GM19043 (cell line): ENCODE data around the gene TMEM39A.

Source experiments
- ATAC-seq: cut with Tn5 transposase; IDR thresholded peaks from one replicate; pipeline ENCODE4 v1.9.1; 2021; ENCODE audit warnings: low read depth; ENCODE audit not compliant: unreplicated experiment

Gene TMEM39A

DNA sequence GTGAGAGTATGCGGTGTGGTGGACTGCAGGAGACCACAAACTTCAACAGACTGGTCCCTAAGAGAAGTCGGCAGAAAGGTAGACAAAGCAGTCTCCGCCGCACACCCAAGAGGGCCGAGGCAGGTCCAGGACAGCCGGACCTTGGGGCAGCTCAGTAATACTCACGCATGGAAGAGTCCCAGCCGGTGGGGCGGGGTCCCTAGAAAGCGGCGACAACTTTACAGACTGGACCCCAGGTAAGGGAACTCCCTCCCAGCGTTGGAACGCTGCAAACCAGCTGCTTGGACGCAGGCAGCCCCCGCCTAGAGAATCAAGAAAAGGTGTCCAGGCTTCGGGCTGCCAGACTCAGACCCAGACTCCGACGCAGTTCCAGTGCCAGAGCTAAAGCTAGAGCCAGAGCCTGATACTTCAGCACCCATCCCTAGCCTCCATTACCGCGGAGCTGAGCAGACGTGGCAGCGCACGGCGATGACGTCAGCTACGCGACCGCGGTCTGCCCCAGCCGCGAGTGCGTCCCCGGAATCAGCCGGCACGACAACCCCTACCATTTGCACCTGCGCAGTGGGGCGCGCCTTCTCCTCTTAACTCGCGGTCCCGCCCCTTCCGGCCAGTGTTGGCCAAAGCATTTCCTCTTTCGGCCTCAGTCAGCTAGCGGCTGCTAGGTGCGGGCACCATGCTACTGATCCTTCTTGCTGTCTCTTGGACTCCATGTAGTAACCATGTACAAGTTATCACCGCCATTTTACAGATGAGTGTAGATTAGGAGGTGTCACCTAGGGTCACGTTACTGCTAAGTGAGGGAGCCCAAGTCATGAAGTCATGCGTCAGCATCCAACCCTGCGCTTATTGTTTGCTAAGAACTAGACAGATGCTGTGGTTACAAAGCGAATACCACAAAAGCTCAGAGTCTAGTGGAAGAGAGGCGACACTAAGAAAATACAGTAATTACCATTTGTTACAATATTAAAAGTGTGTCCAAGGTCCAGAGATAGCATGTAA lies at the start of gene TMEM39A:
TMEM39A (minus strand) TSS at position 445 of the 999 bp plus-strand sequence. CDS start 1,541 bp downstream, outside the sequence.
- peak; percentile 91 for ATAC-seq

DNA sequence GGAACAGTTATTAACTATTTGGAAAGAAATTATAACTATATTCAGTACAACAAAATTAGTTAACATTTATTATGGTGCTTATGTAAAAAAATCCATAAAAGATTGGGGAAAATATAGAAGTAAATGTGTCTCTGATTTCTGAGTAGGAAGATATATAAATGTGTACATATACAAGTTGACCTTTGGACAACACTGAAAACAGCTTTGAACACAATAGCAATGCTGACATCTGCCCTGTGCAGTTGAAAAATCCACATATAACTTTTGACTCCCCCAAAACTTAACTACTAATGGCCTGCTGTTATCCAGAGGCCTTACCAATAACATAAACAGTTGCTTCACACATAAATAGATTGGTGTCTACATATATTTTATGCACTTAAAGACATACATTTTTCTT lies 47.3 kb upstream of the TMEM39A start:
- no peak for ATAC-seq

DNA sequence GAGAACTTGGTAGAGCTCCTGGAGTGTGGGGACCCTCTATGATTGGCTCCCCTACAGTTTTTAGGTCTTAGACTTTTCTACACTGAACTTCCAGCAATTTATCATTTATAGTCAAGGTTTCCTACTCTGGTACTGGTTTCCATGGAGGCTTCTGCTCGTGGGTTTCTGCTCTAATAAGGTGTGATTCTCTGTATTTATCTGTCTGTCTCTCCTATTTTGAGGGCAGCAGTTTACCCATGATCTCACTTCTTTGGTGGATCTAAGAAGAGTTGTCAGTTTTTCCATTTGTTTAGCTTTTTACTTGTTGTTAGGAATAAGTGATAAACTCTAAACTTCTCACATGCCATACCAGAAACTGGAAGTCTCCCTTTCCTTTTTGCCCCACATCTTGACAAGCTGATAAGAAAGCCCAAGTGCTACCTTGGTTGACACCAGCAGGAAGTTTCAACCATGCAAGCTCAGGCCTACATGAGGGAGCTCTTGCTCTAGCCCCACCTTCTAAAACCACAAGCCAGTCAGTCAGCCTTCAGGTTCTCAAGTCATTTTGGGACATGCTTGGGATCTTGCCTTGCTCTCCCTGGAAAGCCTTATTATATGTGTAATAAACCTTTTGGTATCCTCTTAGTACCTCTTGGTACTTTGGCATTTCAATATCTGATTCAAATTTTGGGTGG lies 44.9 kb upstream of the TMEM39A start:
- no peak for ATAC-seq

DNA sequence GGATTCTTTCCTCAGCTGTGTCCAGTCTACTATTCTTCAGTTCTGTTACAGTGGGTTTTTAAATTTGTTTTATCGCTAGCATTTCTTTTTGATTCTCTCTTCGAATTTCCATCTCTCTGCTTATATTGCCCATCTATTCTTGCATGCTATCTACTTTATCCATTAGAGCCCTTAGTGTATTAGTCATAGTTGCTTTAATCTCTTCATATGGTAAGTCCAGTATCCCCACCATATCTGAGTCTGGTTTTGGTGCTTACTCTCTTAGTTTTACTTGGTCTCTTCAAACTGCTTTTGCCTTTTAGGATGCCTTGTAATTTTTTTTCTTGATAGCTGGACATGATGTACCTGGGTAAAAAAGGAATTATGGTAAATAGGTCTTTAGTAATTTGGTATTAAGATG lies 44.0 kb upstream of the TMEM39A start:
- no peak for ATAC-seq

DNA sequence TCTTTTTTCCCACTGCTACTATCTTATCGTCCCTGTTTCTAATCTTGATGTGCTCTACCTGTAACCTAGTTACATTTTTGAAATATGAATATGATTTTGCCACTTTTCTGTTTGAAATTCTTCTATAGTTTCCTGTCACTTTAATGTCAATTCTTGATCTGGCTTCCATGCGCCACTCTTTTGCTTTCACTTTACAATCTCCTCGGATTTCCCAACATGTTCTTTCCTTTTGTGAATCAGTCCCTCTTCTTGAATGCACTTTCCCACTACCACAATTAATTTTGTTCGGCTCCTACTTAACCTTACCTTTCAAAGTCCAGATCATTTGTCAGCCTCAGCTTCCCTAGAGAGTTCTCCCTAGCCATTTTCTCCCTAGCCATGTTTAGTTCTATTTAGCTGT lies 43.2 kb upstream of the TMEM39A start:
- no peak for ATAC-seq

- no peak for ATAC-seq
Measured at GRCh38 chr3:119500901-119501300, 37.5 kb upstream of the TMEM39A start.

GRCh38 chr3:119500265-119500664 lies 36.9 kb upstream of the TMEM39A start:
- ATAC-seq = no peak

DNA sequence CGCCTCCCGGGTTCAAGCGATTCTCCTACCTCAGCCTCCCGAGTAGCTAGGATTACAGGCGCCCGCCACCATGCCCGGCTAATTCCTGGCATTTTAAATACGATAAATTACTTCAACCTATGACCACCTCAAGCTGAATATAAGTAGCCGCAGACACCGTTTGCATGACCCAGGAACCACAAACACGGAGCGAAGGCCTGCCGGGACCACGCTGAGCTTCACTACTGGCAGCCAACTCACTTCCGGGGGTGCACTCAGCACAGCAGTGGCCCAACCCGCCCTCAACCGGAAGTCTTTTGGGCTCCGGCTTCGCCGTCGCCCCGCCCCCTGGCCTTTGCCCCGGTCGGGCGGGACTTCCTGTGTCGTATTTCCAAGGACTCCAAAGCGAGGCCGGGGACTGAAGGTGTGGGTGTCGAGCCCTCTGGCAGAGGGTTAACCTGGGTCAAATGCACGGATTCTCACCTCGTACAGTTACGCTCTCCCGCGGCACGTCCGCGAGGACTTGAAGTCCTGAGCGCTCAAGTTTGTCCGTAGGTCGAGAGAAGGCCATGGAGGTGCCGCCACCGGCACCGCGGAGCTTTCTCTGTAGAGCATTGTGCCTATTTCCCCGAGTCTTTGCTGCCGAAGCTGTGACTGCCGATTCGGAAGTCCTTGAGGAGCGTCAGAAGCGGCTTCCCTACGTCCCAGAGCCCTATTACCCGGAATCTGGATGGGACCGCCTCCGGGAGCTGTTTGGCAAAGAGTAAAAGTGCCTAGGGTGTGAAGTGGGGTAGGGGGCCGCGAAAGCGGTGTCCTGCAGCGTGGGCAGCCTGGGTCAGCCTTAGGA lies 35.0 kb upstream of the TMEM39A start, which contains the start of gene TIMMDC1:
TIMMDC1 (plus strand) TSS at position 362 of the 826 bp plus-strand sequence; CDS start at position 549, 187 bp downstream.
- ATAC-seq = peak; percentile 97

DNA sequence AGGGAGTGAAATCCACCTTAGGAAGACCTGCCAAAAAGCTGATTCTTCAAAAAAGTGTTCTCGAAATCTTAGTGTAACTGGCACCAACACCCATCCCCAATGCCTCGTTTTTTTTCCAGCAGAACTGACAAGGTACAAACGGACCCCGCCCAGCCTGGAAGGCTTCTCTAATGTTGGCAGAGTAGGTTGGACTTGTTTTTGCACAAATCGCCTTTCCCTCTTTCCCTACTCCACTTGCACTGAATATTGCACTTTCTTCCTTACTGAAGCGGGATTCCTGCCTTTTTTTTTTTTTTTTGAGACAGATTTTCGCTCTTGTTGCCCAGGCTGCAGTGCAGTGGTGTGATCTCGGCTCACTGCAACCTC lies 34.4 kb upstream of the TMEM39A start:
- ATAC-seq = no peak

DNA sequence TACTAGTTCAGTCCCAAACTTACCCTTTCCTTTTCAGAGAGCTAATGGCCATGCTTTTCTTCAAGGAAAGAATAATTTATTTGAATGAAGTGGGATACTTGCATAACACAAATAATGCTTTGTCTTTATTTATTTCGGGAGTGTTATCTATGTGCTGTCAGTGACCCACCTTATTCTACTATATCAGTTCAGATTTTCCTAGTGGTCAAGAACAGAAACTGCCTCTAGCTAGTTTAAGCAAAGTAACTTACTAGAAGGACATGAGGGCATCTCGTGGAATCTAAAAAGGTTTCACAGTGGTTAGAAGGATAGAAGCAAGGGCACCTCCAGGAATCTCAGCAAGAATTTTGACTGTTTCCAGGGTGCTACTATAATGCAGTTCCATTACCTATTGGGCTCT lies 31.2 kb upstream of the TMEM39A start:
- ATAC-seq = no peak

GRCh38 chr3:119492810-119493209 lies 29.4 kb upstream of the TMEM39A start:
- no peak for ATAC-seq

- no peak for ATAC-seq
Measured at GRCh38 chr3:119492128-119492527, 28.7 kb upstream of the TMEM39A start.

DNA sequence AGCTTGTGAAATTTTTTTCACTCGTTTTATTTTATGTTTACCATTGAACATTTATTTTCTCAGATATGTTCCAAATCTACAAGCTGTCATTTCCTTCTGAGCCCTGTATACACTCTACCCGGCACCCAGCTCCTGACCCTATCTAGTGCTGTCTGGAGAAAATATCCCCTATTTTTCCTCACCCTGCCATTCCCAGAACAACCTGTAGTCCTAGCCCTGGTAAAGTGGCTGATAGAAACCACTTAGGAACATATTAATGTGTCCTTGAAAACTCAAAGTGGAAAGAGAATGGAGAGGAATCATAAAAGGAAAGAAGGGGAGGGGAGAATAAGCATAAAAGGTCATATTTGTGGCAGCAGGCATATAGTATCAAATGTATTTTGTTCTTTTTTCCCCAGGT lies 26.7 kb upstream of the TMEM39A start:
- ATAC-seq = no peak

GRCh38 chr3:119485563-119485962 lies 22.1 kb upstream of the TMEM39A start:
- no peak for ATAC-seq

DNA sequence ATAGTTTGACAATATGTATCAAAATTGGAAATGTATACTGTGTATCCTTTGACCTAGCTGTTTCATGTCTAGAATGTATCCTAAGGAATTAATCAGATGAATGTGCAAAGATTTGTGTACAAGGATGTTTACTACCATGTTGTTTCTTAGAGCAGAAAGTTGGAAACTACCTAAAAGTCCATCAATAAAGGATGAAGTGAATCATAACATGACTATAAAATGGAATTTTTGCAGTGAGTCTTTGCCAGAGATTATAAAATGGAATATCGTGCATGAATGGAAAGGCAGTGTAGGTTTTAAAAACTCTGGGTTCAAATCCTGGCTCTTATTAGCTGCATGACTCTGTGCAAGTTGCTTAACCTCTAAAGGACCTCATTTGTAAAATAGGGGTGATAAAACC lies 19.7 kb upstream of the TMEM39A start:
- ATAC-seq = no peak

GRCh38 chr3:119481079-119481478 lies 17.7 kb upstream of the TMEM39A start:
- no peak for ATAC-seq

DNA sequence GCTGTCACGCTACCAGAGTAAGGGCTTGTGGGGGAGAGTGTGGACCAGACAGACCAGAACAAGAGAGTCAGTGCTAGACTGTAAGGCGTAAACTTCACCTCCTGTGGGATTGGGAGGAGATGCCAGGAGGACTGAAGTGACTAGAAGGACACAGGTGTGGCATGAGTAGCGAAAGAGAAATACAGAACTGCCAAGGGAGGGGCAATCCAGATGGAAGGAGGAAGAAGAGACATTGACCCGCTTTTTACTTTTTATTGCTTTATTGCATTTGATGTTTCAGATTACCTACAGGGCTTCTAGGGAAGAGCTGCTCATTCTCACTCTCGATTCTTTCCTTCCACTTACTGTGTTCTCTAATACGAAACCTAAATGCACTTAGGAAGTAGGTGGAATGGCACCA lies 7.5 kb upstream of the TMEM39A start:
- no peak for ATAC-seq

GRCh38 chr3:119469418-119470189 lies 6.2 kb upstream of the TMEM39A start:
- no peak for ATAC-seq

GRCh38 chr3:119468041-119468440 lies 4.6 kb upstream of the TMEM39A start:
- no peak for ATAC-seq

DNA sequence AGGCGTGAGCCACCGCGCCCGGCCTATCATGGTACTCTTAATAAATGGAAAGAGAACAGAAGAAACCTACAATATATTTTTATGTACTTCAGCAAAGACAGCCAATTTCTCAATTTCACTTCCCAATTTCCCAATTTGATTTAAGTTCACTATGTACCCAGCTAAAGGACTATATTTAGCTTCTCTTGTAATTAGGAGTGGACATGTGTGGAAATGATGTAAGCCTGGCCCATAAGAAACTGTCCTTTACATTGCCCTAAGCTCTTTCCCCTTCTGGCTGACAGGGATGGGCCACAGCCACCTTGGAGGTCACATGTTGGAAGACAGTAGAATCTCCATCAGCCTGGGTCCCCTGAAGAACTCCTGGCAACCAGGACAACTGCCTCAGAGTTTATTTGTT lies 6.2 kb downstream of the TMEM39A start:
- no peak for ATAC-seq
